ENCODE data around the gene DSC3. TPM values are rescaled to one million over a fixed set of nuclear protein-coding genes. Genes with fewer than 3 reads are reported as not detected.
A peak's percentile ranks its signal among the peaks of the same experiment; 100 is the strongest.
"Not testable (repeated sequence)": the region's sequence is repeated elsewhere in the genome, so short reads cannot be mapped to it uniquely, and the experiment has no call there.

The DSC3 gene
- total RNA-seq, 1 experiment from 2014 or later = 14.6 TPM

GRCh38 chr18:31030574-31031278, 11.8 kb downstream of the DSC3 start:
- H3K4me1 ChIP-seq (ENCODE audit: insufficient read depth, low read length) = no peaks in the 10 kb centered on the region
- no peak overlapping the region for H3K4me2 ChIP-seq (ENCODE audit: low read length)
- no peak overlapping the region for H3K9ac ChIP-seq (ENCODE audit: low read length)
- no peaks in the 10 kb centered on the region for H3K9me3 ChIP-seq (ENCODE audit: low read length)
- no peak for DNase-seq
- no peaks in the 10 kb centered on the region for H3K36me3 ChIP-seq (ENCODE audit: low read depth, low read length)
- no peak overlapping the region for H3K4me3 ChIP-seq (ENCODE audit: low read length)
- intact Hi-C loops (cut with micrococcal nuclease) = no loop called here
- H3F3A ChIP-seq (ENCODE audit: low read length, unreplicated experiment) = no peaks in the 10 kb centered on the region
- H4K20me1 ChIP-seq (ENCODE audit: low read length) = no peaks in the 10 kb centered on the region
- POLR2A ChIA-PET (ENCODE audit: unreplicated experiment) = no interaction called here
- no peak overlapping the region for H2AFZ ChIP-seq (ENCODE audit: low read length)
- no TSS peak for BruUV-seq (replicated peaks)
- CTCF ChIA-PET = no interaction called here
- H3K27ac ChIP-seq (ENCODE audit: low read length) = no peak overlapping the region
- no peaks in the 10 kb centered on the region for H3K27me3 ChIP-seq (ENCODE audit: low read length)
- H3K9me2 ChIP-seq (replicated peaks; ENCODE audit: low read length) = no peaks in the 10 kb centered on the region
- no peaks in the 10 kb centered on the region for H3K79me2 ChIP-seq (ENCODE audit: low read length)
- no peak for TF ChIP-seq CTCF (conservative IDR thresholded peaks at IDR 0.05; ENCODE audit: low read depth, low read length)
- TF ChIP-seq EZH2 (IDR thresholded peaks at IDR 0.05; ENCODE audit: low read length, unreplicated experiment) = no peak
- no peak for TF ChIP-seq EZH2phosphoT487 (IDR thresholded peaks at IDR 0.05; ENCODE audit: borderline replicate concordance, low read length)
- ATAC-seq = no peak

GRCh38 chr18:31015715-31016434, 26.7 kb downstream of the DSC3 start:
- no peak for ATAC-seq
- Histone ChIP-seq H3K9ac (ENCODE audit: low read length) (no peak overlapping the region), H3K27ac (ENCODE audit: low read length) (no peak overlapping the region), H3F3A (ENCODE audit: low read length, unreplicated experiment) (no peaks in the 10 kb centered on the region), H3K27me3 (ENCODE audit: low read length) (no peaks in the 10 kb centered on the region), H3K9me2 (replicated peaks; ENCODE audit: low read length) (no peaks in the 10 kb centered on the region), H3K79me2 (ENCODE audit: low read length) (no peaks in the 10 kb centered on the region), H3K36me3 (ENCODE audit: low read depth, low read length) (no peaks in the 10 kb centered on the region), H3K4me1 (ENCODE audit: insufficient read depth, low read length) (peaks cover 4% of the 10 kb centered on the region), H3K9me3 (ENCODE audit: low read length) (no peaks in the 10 kb centered on the region), H2AFZ (ENCODE audit: low read length) (no peak overlapping the region), H3K4me3 (ENCODE audit: low read length) (no peak overlapping the region), H4K20me1 (ENCODE audit: low read length) (no peaks in the 10 kb centered on the region), H3K4me2 (ENCODE audit: low read length) (no peak overlapping the region)
- no TSS peak for BruUV-seq (replicated peaks)
- ChIA-PET CTCF (no interaction called here), POLR2A (ENCODE audit: unreplicated experiment) (interaction anchor here (0.5 kb wide), 1 partner anchor 11 kb away, joined by 3 read pairs; no protein-coding TSS in a partner anchor)
- DNase-seq = no peak
- no peak for TF ChIP-seq EZH2 (IDR thresholded peaks at IDR 0.05; ENCODE audit: low read length, unreplicated experiment)
- intact Hi-C loops (cut with micrococcal nuclease) = loop anchor here (10.0 kb wide), 2 partner anchors 189 to 389 kb away; no protein-coding TSS in a partner anchor

GRCh38 chr18:31011455-31011854, 31.1 kb downstream of the DSC3 start:
- H3K4me3 ChIP-seq (ENCODE audit: low read length); H3F3A ChIP-seq (ENCODE audit: low read length, unreplicated experiment); H3K9ac ChIP-seq (ENCODE audit: low read length); H4K20me1 ChIP-seq (ENCODE audit: low read length); BruUV-seq (replicated peaks); CTCF ChIA-PET; POLR2A ChIA-PET (ENCODE audit: unreplicated experiment); H3K9me2 ChIP-seq (replicated peaks; ENCODE audit: low read length); H3K27me3 ChIP-seq (ENCODE audit: low read length); H3K9me3 ChIP-seq (ENCODE audit: low read length); H3K79me2 ChIP-seq (ENCODE audit: low read length); H2AFZ ChIP-seq (ENCODE audit: low read length); H3K36me3 ChIP-seq (ENCODE audit: low read depth, low read length): not testable (repeated sequence)
- peak; percentile 98 for ATAC-seq
- Histone ChIP-seq H3K4me1 (ENCODE audit: insufficient read depth, low read length) (peaks cover 16% of the 10 kb centered on the region), H3K4me2 (ENCODE audit: low read length) (peak overlapping the region; percentile 47), H3K27ac (ENCODE audit: low read length) (peak overlapping the region; percentile 53)
- peak; percentile 93 for DNase-seq
- intact Hi-C loops (cut with micrococcal nuclease) = loop anchor here (1.0 to 10.0 kb wide), 5 partner anchors 31 to 393 kb away; partner anchors contain the start of gene DSC3
